WI38 (cell line): ENCODE results near the gene NAPSA.
A peak's percentile ranks its signal among the peaks of the same experiment; 100 is the strongest.

ENCODE experiments used
- H3K4me3 ChIP-seq: 2 replicates; pipeline ENCODE4 v1.5.1; 2011; ENCODE audit warnings: low read depth, mild to moderate bottlenecking, control low read depth, low read length
- TF ChIP-seq, protein P1 (sequence below): IDR thresholded peaks from 2 replicates; pipeline ENCODE4 v1.5.1; 2012; ENCODE audit warnings: low read depth, mild to moderate bottlenecking, control low read depth, low read length

Gene NAPSA

DNA sequence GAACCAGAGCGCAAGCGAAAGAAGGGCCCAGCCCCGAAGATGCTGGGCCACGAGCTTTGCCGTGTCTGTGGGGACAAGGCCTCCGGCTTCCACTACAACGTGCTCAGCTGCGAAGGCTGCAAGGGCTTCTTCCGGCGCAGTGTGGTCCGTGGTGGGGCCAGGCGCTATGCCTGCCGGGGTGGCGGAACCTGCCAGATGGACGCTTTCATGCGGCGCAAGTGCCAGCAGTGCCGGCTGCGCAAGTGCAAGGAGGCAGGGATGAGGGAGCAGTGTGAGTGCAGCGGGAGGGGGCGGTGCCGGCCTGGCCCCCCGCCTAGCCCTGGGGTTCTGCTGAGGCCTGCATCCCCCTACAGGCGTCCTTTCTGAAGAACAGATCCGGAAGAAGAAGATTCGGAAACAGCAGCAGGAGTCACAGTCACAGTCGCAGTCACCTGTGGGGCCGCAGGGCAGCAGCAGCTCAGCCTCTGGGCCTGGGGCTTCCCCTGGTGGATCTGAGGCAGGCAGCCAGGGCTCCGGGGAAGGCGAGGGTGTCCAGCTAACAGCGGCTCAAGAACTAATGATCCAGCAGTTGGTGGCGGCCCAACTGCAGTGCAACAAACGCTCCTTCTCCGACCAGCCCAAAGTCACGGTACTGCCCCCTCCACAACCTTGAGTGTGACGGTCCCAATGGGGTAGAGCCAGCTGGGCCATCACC lies 12.9 kb upstream of the NAPSA start:
- TF ChIP-seq, protein P1, sequence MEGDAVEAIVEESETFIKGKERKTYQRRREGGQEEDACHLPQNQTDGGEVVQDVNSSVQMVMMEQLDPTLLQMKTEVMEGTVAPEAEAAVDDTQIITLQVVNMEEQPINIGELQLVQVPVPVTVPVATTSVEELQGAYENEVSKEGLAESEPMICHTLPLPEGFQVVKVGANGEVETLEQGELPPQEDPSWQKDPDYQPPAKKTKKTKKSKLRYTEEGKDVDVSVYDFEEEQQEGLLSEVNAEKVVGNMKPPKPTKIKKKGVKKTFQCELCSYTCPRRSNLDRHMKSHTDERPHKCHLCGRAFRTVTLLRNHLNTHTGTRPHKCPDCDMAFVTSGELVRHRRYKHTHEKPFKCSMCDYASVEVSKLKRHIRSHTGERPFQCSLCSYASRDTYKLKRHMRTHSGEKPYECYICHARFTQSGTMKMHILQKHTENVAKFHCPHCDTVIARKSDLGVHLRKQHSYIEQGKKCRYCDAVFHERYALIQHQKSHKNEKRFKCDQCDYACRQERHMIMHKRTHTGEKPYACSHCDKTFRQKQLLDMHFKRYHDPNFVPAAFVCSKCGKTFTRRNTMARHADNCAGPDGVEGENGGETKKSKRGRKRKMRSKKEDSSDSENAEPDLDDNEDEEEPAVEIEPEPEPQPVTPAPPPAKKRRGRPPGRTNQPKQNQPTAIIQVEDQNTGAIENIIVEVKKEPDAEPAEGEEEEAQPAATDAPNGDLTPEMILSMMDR = no peak
- H3K4me3 ChIP-seq = no peak overlapping the region

DNA sequence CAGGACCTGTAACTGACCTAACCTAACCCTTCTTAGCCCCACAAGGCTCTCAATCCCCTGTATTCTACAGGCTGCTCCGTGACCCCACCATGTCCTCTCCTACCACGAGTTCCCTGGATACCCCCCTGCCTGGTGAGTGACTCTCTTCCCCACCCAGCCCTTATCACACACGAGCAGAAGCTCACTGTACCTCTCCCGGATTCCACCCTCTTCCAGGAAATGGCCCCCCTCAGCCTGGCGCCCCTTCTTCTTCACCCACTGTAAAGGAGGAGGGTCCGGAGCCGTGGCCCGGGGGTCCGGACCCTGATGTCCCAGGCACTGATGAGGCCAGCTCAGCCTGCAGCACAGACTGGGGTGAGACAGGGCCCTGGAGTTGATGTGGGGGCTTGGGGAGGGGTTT lies 12.1 kb upstream of the NAPSA start:
- TF ChIP-seq, protein P1 = no peak
- no peak overlapping the region for H3K4me3 ChIP-seq

DNA sequence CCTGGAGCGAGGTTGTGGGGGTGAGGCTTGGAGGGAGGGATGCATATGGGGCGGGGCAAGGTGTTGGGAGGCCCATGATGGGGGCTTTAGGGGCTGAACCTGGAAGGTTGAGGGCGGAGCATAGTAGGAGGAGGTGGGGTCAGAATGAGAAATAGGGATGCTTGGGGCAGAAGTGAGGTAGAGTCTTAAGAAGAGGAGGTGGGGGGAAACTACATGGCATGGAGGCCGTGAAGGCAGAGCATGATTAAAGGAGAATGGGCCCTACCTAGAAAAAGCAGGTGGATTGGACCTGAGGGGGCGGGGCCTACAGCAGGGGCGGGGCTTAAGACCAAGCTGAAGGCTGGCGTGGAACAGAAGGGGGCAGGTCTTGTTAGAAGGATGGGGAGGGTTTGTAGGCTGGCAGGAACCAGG lies 11.6 kb upstream of the NAPSA start:
- TF ChIP-seq, protein P1 = no peak
- peak overlapping the region; percentile 37; the same call in 1 of the 2 replicates for H3K4me3 ChIP-seq

DNA sequence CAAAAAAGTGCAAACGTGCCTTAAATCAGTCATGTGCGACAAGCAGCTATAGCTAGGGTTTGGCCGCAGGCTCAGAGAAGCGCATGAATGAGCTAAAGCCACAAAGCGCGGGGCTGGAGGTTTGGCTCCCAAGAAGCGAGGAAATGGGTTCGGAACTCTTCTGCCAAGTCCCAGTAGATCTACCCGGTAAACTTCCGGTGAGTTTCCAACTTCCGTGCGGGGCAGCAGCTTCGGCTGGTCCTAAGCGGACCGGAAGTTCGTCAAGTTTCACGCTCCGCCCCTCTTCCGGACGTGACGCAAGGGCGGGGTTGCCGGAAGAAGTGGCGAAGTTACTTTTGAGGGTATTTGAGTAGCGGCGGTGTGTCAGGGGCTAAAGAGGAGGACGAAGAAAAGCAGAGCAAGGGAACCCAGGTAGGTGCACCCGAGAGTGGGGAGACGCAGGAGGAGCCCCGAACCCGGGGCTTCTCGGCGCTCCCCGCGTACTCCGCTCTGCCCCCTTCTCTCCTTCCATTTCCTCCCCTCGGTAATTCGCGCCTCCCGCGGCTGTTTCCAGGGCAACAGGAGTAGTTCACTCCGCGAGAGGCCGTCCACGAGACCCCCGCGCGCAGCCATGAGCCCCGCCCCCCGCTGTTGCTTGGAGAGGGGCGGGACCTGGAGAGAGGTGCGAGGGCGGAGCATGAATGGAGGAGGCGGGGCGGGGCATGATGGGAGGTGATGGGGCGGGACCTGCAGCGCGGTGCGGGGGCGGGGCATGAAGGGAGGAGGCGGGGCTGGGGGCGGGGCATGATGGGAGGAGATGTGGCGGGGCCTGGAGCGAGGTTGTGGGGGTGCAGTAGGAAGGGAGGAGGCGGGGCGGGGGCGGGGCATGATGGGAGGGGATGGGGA lies 11.0 kb upstream of the NAPSA start, which contains the start of gene NR1H2:
NR1H2 (plus strand) TSS at position 292 of the 885 bp plus-strand sequence. CDS start 1,149 bp downstream, outside the sequence.
- TF ChIP-seq, protein P1 = no peak
- H3K4me3 ChIP-seq = peak within 1 kb of the TSS; percentile 94

DNA sequence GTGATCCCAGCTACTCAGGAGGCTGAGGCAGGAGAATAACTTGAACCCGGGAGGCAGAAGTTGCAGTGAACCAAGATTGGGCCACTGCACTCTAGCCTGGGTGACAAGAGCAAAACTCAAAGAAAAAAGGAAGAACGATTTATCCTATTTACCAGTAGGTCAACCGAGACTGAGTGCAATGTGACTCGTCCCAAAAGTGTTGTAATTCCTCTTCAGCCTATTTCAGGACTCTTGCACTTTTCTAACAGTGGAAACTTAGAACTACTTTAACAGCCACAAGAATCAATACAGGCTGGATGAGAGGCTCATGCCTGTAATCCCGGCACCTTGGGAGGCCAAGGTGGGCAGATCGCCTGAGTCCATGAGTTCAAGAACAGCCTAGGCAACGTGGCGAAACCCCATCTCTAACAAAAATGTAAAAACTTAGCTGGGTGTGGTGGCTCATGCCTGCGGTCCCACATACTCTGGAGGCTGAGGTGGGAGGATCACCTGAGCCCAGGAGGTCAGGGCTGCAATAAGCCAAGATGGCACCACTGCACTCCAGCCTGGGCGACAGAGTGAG lies 6.6 kb upstream of the NAPSA start:
- no peak overlapping the region for H3K4me3 ChIP-seq
- TF ChIP-seq, protein P1 = no peak

DNA sequence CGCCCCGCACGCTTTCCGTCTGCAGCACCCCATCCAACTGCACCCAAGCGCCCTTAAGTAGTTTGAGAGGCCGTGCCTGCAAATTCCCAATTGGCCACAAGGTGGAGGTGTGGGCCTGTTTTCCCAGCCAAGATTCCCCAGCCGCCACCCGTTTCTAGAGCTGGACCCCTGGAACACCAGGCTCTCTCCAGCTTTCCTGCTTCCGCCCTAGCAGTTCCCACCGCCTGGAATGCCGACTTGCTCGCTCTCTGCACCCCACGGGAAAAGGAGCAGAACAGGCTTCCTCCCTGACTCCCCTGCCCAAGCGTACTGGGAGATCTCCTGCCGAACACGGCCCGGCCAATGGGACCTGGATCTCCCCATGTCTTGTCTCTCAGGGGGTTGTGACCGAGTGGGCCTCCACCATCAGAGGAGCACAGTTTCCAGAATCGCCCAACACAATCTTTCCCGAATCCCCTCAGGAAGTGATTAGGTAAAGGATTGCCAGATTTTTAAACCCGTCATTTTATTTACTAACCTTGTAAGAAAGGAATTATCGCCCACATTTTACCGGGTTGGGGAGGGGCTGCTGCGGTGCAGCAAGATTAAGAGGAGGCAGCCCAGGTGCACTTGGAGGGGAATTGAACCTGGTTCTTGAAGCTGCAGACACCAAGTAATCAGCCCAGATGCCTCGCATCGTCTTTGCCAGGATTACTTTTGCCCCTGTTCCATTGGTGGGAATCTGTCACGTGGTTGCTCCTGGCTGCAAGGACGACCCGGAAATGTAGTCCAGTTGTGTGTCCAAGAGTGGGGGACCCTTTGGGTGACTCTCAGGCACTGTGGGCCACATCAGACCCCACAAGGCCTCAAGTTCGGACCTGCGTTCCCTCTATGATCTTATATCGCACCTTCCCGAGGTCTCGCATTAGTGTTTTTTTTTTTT lies 3.5 kb upstream of the NAPSA start:
- TF ChIP-seq, protein P1 = peak; percentile 80
- peak overlapping the region; percentile 56 for H3K4me3 ChIP-seq
